Psoas muscle (tissue), 8 donors: ENCODE results near the gene HAUS2. TPM values are rescaled to one million over a fixed set of nuclear protein-coding genes. Genes with fewer than 3 reads are reported as not detected.

Experiments used
- ATAC-seq, 4 donors: fragments of 200-7000 bp; cut with Tn5 transposase; one replicate each; pipeline ENCODE4 v1.9.1; 2020; ENCODE audit warnings: moderate library complexity in 3 of 4, mild to moderate bottlenecking in 2 of 4
- DNase-seq, 2 donors: peaks; one replicate each; pipeline ENCODE4 v3.0.0-alpha.2; 2020
- H3K27ac ChIP-seq: fragments of 200-600 bp; one replicate; pipeline ENCODE4 v1.8.0; 2022
- H3K27me3 ChIP-seq, 3 donors: fragments of 200-600 bp in 1 of 3; one replicate each; pipeline versions ENCODE4 v1.6.1 to v1.8.0; 2013 to 2022; ENCODE audit warnings: low read length in 2 of 3, mild to moderate bottlenecking in 2 of 3, moderate library complexity in 1 of 3; ENCODE audit not compliant: insufficient read depth in 3 of 3
- H3K36me3 ChIP-seq, 2 donors: fragments of 200-600 bp in 1 of 2; one replicate each; pipeline versions ENCODE4 v1.6.1 to v1.8.0; 2013 to 2022; ENCODE audit warnings: low read depth in 1 of 2, mild to moderate bottlenecking in 1 of 2, moderate library complexity in 1 of 2; ENCODE audit not compliant: insufficient read depth in 1 of 2
- H3K4me1 ChIP-seq: fragments of 200-600 bp; one replicate; pipeline ENCODE4 v1.8.0; 2022
- H3K4me3 ChIP-seq: fragments of 200-600 bp; one replicate; pipeline ENCODE4 v1.8.0; 2022; ENCODE audit warnings: mild to moderate bottlenecking
- H3K9me3 ChIP-seq: fragments of 200-600 bp; one replicate; pipeline ENCODE4 v1.8.0; 2022
- WGBS, 3 donors: extraction: QIAGEN DNeasy Blood & Tissue Kit; methylation state at CpG; one replicate each; pipeline versions ENCODE4 v1.1.6 to v1.1.7; 2013; 5-methylcytosine and 5-hydroxymethylcytosine counted together
- intact Hi-C, 2 donors: fragments of 100-400 bp; cut with DNase I; formaldehyde crosslinking; loops; one replicate each; pipeline versions ENCODE4 v1.11.0 to v1.14.2; 2022
- polyA plus RNA-seq, 3 donors: library from polyadenylated mRNA; stranded (reverse); fragments of 200-250 nt; gene quantifications; one replicate each; pipeline ENCODE4 v1.2.3, GENCODE V29; 2013
- total RNA-seq, 4 donors: library from RNA; stranded (reverse); fragmentation: NEBNext Ultra II Directional in 2 of 4; extraction: Animal tissue kit (Norgen Biotek cat#: 25700) in 2 of 4; gene quantifications; one replicate each; pipeline versions ENCODE4 v1.2.1 to v1.2.4, GENCODE V29; 2021 to 2023
- TF ChIP-seq, protein P1 (sequence below): fragments of 200-600 bp; IDR thresholded peaks from one replicate; pipeline ENCODE4 v1.8.0; 2022; ENCODE audit warnings: antibody characterized with exemption
- donor health status: healthy with polysubstance abuse.
- donor health status: DM: no; HTN: no; CAD: no; lungs with moderate emphysema.
- donor health status: Bipolar disorder and iron deficiency.
- donor health status: healthy.
- donor health status: DM: yes; HTN: yes; CAD: no.
- donor health status: DM: no; HTN: no; CAD: no.
- donor health status: DM: no; HTN: no; CAD: no.
- donor health status: DM: yes; HTN: yes; CAD: no.

Gene HAUS2
- total and polyA plus RNA-seq, 7 donors, result 9.1 to 17.3 (median 11.3) TPM

- DNase-seq (no peak), ATAC-seq (no peak)
- Histone ChIP-seq H3K9me3 (no peaks in the 10 kb centered on the region), H3K4me3 (peak overlapping the region; percentile 90), H3K27ac (peak overlapping the region; percentile 51), H3K36me3 (no peaks in the 10 kb centered on the region), H3K27me3 (peaks cover 0 to 5% (median 0%) of the 10 kb centered on the region in 3 donors), H3K4me1 (peaks cover 9% of the 10 kb centered on the region)
- TF ChIP-seq, protein P1, sequence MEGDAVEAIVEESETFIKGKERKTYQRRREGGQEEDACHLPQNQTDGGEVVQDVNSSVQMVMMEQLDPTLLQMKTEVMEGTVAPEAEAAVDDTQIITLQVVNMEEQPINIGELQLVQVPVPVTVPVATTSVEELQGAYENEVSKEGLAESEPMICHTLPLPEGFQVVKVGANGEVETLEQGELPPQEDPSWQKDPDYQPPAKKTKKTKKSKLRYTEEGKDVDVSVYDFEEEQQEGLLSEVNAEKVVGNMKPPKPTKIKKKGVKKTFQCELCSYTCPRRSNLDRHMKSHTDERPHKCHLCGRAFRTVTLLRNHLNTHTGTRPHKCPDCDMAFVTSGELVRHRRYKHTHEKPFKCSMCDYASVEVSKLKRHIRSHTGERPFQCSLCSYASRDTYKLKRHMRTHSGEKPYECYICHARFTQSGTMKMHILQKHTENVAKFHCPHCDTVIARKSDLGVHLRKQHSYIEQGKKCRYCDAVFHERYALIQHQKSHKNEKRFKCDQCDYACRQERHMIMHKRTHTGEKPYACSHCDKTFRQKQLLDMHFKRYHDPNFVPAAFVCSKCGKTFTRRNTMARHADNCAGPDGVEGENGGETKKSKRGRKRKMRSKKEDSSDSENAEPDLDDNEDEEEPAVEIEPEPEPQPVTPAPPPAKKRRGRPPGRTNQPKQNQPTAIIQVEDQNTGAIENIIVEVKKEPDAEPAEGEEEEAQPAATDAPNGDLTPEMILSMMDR, result no peak
- intact Hi-C loops, result no loop called here
- WGBS, 3 donors, result 64 to 76% (median 74%) methylated on average over 1 of the region's 1 CpG
Observed at GRCh38 chr15:42576776-42577175, 28.1 kb downstream of the HAUS2 start.

GRCh38 chr15:42577514-42578031, 28.9 kb downstream of the HAUS2 start:
- Histone ChIP-seq H3K9me3 (no peaks in the 10 kb centered on the region), H3K36me3 (no peaks in the 10 kb centered on the region), H3K4me3 (peak overlapping the region; percentile 90), H3K4me1 (peaks cover 13% of the 10 kb centered on the region), H3K27ac (peak overlapping the region; percentile 51), H3K27me3 (peaks cover 0 to 5% (median 0%) of the 10 kb centered on the region in 3 donors)
- intact Hi-C loops, result no loop called here
- 13 to 53% (median 18%) methylated on average over 1 of the region's 1 CpG for whole genome bisulfite sequencing, 3 donors
- DNase-seq (no peak), ATAC-seq (no peak)
- TF ChIP-seq, protein P1, result no peak

DNA sequence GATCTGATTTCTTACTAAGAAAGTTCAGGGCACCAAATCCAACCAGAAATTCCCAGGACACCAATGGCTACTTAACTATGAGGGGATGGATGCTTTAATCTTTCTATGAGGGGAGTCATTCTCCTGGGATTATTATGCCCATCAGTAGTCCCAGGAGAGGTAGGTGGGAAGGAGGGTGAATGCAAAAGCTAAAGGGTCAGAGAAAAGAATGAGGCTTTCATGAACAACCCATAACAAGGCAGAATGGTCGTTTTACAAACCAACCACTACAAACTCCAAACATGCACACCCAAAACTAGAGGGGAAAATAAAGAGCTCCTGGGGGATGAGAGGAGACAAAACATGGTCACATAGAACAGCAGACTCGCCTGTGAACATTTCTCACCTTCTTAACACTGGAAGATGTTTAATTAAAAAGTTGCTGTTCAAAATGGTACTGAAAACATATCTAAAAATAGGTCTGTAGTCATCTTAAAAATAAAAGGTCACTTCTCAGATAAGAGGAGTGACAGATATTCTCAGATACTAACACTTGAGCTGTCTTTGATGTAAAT, 30.4 kb downstream of the HAUS2 start:
- no peak for DNase-seq
- no peak for ATAC-seq
- no peaks in the 10 kb centered on the region for H3K36me3 ChIP-seq
- H3K4me1 ChIP-seq, result peaks cover 13% of the 10 kb centered on the region
- H3K4me3 ChIP-seq, result no peak overlapping the region
- WGBS, 3 donors, result 78 to 88% (median 87%) methylated on average over 2 of the region's 2 CpGs
- intact Hi-C loops, result no loop called here
- peaks cover 0 to 5% (median 0%) of the 10 kb centered on the region in 3 donors for H3K27me3 ChIP-seq
- H3K9me3 ChIP-seq, result no peaks in the 10 kb centered on the region
- TF ChIP-seq, protein P1, result no peak
- H3K27ac ChIP-seq, result no peak overlapping the region

- ATAC-seq (peak; percentile 86 to 93 (median 91)), DNase-seq (peak; percentile 86 to 90)
- Histone ChIP-seq H3K27ac (peak overlapping the region; percentile 28), H3K9me3 (no peaks in the 10 kb centered on the region), H3K4me1 (peaks cover 13% of the 10 kb centered on the region), H3K27me3 (peaks cover 0 to 5% (median 0%) of the 10 kb centered on the region in 3 donors), H3K4me3 (peak overlapping the region; percentile 64), H3K36me3 (peaks cover 0 to 7% of the 10 kb centered on the region in 2 donors)
- TF ChIP-seq, protein P1, result no peak
- intact Hi-C loops, result loop anchor here in 1 of 2 donors (5.0 kb wide), 1 partner anchor 71 kb away; no protein-coding TSS in a partner anchor
- WGBS, 3 donors, result 1 to 2% (median 2%) methylated on average over 34 to 37 of the region's 37 CpGs
Observed at GRCh38 chr15:42581272-42581730, 32.7 kb downstream of the HAUS2 start.
